Rectal smooth muscle tissue (tissue), 1 donor: ENCODE data around the gene FLVCR2.
"Not testable (repeated sequence)": the region's sequence is repeated elsewhere in the genome, so short reads cannot be mapped to it uniquely, and the experiment has no call there.

ENCODE experiments used
- H3K27ac ChIP-seq: one replicate; pipeline ENCODE4 v1.7.0; 2013; ENCODE audit warnings: low read depth, low read length, inconsistent platforms
- H3K27me3 ChIP-seq: one replicate; pipeline ENCODE4 v1.7.0; 2013; ENCODE audit warnings: low read length; ENCODE audit not compliant: control insufficient read depth, insufficient read depth
- H3K36me3 ChIP-seq: one replicate; pipeline ENCODE4 v1.7.0; 2013; ENCODE audit warnings: low read length; ENCODE audit not compliant: control insufficient read depth, insufficient read depth
- H3K4me1 ChIP-seq: one replicate; pipeline ENCODE4 v1.7.0; 2013; ENCODE audit warnings: low read length; ENCODE audit not compliant: control insufficient read depth, insufficient read depth
- H3K4me3 ChIP-seq: one replicate; pipeline ENCODE4 v1.7.0; 2013; ENCODE audit warnings: low read length
- H3K9ac ChIP-seq: one replicate; pipeline ENCODE4 v1.7.0; 2013; ENCODE audit warnings: low read length

The FLVCR2 gene

DNA sequence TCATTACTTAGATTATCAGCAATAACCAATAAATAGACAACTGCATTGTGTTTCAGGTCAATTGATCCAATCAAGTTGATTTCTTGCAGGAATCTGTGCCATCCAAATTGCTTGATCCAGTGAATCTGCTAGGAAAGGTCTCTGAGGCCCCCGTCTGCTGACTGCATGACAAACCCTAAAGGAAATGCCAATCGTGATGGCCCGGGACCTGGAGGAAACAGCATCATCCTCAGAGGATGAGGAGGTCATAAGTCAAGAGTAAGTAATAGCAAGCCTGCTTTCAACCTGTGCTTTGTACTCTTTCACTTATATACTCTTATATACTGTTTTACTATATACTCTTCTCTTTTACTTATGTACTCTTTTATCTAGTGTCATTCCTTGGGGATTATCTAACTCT lies 84.5 kb downstream of the FLVCR2 start:
- H3K4me1 ChIP-seq: no peaks in the 10 kb centered on the region
- H3K4me3 ChIP-seq: no peak overlapping the region
- H3K9ac ChIP-seq: no peak overlapping the region
- H3K36me3 ChIP-seq: no peaks in the 10 kb centered on the region
- no peaks in the 10 kb centered on the region for H3K27me3 ChIP-seq
- H3K27ac ChIP-seq: no peak overlapping the region

DNA sequence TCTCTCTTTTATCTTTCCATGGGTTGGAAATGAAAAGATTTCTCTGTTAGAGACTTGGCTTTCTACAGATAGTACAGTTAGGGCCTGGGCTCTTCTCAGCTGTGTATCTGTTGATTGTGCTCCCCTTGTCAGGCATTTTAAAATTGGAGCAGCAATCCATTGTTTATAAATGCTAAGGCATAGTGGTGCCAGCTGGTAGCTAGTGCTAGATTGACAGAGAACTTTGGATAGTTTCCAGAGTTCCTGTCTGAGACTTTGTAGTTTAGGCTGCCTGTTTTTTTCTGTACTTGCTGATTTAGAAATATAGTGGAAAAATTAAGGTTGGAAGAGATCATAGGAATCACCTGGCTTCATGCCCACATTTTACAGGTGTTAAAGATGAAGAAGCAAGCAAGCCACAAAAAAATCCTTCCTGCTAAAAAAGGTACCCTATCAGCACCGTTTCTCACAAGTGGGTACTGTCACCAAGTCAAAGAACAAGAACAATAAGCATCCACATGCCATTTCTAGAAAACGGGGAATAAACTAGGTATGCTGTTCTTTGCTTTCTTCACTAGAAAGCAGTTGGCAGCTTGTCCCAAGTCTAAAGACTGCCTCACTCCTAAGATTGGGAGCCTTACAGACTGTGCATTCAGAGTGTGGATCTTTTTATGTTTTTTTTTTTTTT lies 88.8 kb downstream of the FLVCR2 start:
- Histone ChIP-seq H3K4me3 (no peak overlapping the region), H3K27me3 (no peaks in the 10 kb centered on the region), H3K4me1 (no peaks in the 10 kb centered on the region), H3K36me3 (peaks cover 3% of the 10 kb centered on the region), H3K9ac (no peak overlapping the region), H3K27ac (no peak overlapping the region)

DNA sequence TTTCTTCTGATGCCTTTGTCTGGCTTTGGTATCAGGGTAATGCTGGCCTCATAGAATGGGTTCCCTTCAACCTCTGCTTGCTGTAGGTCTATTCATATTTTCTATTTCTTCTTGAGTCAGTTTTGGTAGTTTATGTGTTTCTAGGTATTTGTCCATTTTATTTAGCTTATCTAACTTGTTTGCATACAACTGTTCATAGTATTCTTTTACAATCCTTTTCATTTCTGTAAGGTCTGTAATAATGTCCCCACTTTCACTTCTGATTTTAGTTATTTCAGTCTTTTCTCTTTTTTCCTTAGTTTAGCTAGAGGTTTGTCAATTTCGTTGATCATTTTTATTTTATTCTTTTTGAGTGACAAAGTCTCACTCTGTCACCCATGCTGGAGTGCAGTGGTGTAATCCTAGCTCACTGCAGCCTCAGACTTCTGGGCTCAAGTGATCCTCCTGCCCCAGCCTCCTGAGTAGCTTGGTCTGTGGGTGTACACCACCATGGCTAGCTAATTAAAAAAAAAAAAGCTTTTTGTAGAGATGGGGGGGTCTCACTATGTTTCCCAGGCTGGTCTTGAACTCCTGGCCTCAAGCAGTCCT lies 94.3 kb downstream of the FLVCR2 start:
- Histone ChIP-seq H3K27ac (no peak overlapping the region), H3K4me3 (no peak overlapping the region), H3K4me1 (no peaks in the 10 kb centered on the region), H3K36me3 (peaks cover 3% of the 10 kb centered on the region), H3K27me3 (no peaks in the 10 kb centered on the region), H3K9ac (no peak overlapping the region)

DNA sequence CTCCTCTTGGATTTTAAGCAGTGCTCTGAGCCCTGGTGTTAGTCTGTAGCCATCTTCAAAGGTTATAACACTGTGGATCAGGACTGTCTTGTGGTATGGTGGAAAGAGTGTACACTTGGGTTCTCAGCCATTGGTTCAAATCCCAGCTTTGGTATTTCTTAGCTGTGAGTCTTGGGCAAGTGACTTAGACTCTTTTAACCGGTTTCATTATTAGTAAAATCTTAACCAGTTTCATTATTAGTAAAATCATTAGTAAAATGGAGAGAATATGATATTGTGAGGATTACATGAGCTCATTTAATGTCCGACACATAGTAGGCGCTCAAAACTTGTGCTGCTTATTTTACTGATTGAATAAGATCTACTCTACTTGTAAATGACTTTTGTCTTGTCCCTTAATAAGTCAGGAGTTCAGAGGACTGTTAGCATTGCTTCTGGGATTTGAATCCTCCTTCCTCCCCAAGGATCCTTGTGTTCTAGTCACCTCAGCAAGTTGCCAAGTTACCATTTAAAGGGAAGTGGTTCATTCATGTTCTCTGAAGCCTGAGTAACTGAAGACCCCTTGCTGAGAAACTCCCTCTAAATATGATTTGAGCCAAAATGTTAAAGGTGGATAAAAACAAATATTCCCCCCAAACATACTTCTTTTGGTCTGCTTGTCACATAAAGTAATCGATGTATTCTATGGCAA lies 95.1 kb downstream of the FLVCR2 start:
- H3K4me1 ChIP-seq: no peaks in the 10 kb centered on the region
- no peak overlapping the region for H3K27ac ChIP-seq
- no peaks in the 10 kb centered on the region for H3K27me3 ChIP-seq
- H3K36me3 ChIP-seq: peaks cover 3% of the 10 kb centered on the region
- no peak overlapping the region for H3K9ac ChIP-seq
- H3K4me3 ChIP-seq: no peak overlapping the region

DNA sequence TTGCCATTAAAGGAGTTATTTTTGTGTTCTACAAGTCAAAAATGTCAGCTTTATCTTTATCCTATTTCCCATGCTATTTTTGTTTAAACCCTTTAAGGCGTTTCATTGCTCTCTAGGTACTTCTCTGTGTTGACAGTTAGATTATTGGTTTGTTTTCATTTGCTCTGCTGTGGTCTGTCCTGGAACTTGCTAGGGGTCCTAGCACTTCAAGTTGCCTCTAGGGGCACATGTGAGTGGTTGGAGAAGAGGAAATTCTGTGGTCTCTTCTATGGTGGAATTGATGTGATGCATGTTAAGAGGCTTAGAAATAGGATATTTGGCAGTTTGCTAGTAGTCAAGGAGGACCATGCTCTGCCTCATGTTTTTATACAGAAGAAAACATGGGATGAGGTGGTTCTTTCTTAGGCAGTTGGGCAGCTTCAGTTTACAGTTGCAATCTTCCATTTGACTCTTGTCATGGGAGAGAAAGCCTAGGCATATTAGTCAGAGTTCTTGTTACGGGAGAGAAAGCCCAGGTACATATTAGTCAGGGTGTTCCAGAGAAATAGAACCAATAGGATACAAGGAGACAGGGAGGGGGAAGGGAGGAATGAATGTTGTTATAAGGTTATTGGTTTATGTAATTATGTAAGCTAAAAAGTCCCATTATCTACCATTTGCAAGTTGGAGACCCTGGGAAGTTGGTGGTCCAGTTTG lies 97.0 kb downstream of the FLVCR2 start:
- no peaks in the 10 kb centered on the region for H3K27me3 ChIP-seq
- no peak overlapping the region for H3K4me3 ChIP-seq
- no peak overlapping the region for H3K9ac ChIP-seq
- H3K27ac ChIP-seq: no peak overlapping the region
- H3K4me1 ChIP-seq: no peaks in the 10 kb centered on the region
- H3K36me3 ChIP-seq: no peaks in the 10 kb centered on the region

DNA sequence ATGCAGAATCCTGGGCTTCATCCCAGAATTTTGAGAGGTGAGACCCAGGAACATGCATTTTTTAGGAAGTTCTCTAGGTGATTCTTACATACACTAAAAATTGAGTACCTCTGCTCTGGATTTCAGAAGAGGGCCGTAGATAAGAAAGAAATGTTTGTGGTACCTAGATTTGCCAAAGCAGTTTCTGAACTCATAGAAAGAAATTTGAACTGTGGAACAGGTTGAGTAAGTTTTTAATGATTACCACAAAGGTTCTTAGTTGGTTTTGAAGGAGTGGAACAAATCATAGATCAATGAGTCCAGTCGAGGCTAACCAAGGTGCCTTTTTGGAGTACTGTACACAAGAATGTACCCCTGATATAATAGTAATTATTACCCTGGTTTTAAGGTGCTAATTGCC lies 107.5 kb downstream of the FLVCR2 start:
- no peaks in the 10 kb centered on the region for H3K27me3 ChIP-seq
- peaks cover 3% of the 10 kb centered on the region for H3K36me3 ChIP-seq
- H3K9ac ChIP-seq: no peak overlapping the region
- no peak overlapping the region for H3K27ac ChIP-seq
- H3K4me1 ChIP-seq: no peaks in the 10 kb centered on the region
- no peak overlapping the region for H3K4me3 ChIP-seq

DNA sequence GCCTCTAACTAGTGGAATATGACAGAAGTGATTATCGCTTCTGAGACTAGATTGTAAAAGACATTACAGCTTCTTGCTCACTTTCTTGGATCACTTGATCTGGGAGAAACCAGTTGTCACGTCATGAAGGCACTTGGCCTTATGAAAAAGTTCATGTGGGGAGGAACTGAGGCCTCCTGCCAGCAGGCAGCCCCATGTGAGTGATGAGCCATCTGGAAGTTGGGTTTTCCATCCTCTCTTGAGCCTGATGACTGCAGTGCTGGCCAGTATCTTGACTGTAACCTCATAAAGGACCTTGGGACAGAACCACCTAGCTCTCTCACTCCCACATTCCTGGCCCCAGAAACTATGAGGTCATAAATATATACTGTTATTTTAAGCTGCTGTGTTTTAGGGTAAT lies 110.6 kb downstream of the FLVCR2 start:
- Histone ChIP-seq H3K9ac (no peak overlapping the region), H3K36me3 (no peaks in the 10 kb centered on the region), H3K4me1 (no peaks in the 10 kb centered on the region), H3K27me3 (no peaks in the 10 kb centered on the region), H3K4me3 (no peak overlapping the region), H3K27ac (no peak overlapping the region)

DNA sequence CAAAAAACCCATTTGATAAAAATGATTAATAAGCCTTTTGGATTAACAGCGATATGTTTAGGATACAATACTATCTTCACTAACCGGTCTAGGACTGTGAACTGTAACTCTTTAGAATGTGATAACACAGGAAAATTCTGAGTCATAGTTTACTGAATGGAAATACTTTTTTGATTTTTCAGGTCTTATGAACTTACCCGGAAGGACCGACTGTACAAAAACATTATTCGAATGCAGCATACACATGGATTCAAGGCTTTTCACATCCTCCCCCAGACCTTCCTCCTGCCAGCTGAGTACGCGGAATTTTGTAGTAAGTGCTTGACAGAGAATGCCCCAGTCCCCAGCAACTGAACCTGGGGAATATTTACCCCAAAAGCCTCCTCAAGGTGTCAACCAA lies 111.6 kb downstream of the FLVCR2 start:
- Histone ChIP-seq H3K4me3 (no peak overlapping the region), H3K27ac (no peak overlapping the region), H3K9ac (no peak overlapping the region), H3K4me1 (no peaks in the 10 kb centered on the region), H3K36me3 (no peaks in the 10 kb centered on the region), H3K27me3 (no peaks in the 10 kb centered on the region)

DNA sequence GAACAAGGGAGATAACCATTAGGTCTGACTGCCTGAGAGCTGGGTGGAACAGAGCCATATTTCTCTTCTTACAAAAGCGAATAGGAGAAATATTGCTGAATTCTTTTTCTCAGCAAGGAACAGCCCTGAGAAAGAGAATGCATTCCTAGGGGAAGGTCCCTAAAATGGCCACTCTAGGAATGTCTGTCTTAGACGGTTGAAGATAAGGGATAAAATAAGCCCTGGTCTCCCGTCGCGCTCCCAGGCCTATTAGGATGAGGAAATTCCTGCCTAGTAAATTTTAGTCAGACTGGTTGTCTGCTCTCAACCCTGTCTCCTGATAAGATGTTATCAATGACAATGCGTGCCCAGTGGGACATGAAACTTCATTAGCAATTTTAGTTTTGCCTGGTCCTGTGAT lies 116.6 kb downstream of the FLVCR2 start:
- H3K27ac ChIP-seq, H3K36me3 ChIP-seq, H3K27me3 ChIP-seq, H3K4me3 ChIP-seq, H3K4me1 ChIP-seq, H3K9ac ChIP-seq: not testable (repeated sequence)

DNA sequence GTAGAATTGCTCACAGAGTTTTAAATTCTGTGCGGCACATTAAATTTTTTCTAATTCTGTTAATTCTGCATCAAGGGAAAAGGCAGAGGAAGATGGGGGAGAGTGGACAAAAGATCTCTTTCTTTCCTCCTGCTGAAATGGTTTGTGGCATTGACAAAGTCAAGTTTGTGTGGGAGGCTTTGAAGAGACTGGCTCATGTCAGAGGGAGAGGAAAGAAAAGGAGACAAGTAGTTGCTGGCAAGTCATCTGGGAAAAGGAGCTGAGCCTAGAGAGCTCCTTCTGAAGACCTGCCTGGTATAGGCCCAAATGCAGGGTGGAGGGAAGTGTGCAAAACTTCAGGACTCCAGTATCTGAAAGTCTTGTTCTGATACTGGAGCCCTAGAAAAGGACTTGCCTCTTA lies 119.0 kb downstream of the FLVCR2 start:
- Histone ChIP-seq H3K4me1 (peaks cover 6% of the 10 kb centered on the region), H3K4me3 (no peak overlapping the region), H3K27me3 (no peaks in the 10 kb centered on the region), H3K36me3 (no peaks in the 10 kb centered on the region), H3K27ac (no peak overlapping the region), H3K9ac (no peak overlapping the region)
